ENCODE results near the gene HHIPL1.

DNA sequence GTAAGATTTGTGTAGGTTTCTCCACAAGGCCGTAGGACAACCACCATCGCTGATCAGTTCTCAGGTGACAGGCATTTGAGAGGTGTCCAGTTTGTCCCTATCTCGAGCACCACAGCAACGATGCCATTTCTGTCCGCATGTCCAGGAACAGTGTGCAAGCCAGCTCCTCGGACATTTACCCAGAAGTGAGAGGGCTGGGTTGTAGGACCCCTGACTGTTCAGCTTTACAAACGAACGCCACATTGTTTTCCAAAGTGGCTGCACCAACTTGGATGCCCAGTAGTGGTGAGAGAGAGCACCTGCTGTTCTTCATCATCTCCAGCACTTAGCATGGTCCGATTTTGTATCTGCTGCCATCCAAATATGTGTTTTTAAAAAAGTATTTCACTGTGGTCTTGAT is 77.8 kb downstream of the HHIPL1 start:
- TF ChIP-seq EZH2 (IDR thresholded peaks at IDR 0.05; ENCODE audit: borderline replicate concordance, low read depth, low read length, severe bottlenecking) = no peak
- TF ChIP-seq, protein P1, sequence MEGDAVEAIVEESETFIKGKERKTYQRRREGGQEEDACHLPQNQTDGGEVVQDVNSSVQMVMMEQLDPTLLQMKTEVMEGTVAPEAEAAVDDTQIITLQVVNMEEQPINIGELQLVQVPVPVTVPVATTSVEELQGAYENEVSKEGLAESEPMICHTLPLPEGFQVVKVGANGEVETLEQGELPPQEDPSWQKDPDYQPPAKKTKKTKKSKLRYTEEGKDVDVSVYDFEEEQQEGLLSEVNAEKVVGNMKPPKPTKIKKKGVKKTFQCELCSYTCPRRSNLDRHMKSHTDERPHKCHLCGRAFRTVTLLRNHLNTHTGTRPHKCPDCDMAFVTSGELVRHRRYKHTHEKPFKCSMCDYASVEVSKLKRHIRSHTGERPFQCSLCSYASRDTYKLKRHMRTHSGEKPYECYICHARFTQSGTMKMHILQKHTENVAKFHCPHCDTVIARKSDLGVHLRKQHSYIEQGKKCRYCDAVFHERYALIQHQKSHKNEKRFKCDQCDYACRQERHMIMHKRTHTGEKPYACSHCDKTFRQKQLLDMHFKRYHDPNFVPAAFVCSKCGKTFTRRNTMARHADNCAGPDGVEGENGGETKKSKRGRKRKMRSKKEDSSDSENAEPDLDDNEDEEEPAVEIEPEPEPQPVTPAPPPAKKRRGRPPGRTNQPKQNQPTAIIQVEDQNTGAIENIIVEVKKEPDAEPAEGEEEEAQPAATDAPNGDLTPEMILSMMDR (IDR thresholded peaks at IDR 0.05; ENCODE audit: borderline replicate concordance, extremely low read depth, low read length, poor library complexity, severe bottlenecking) = no peak
